NCI-H82 treated with DMSO at 0.1 percent for 48 hours (cell line): ENCODE measurements around the gene STK40.

Experiments
- DNase-seq: peaks from one replicate; lab custom pipeline; 2025; ENCODE audit not compliant: unreplicated experiment; lab: John Stamatoyannopoulos, UW

The STK40 gene

DNA sequence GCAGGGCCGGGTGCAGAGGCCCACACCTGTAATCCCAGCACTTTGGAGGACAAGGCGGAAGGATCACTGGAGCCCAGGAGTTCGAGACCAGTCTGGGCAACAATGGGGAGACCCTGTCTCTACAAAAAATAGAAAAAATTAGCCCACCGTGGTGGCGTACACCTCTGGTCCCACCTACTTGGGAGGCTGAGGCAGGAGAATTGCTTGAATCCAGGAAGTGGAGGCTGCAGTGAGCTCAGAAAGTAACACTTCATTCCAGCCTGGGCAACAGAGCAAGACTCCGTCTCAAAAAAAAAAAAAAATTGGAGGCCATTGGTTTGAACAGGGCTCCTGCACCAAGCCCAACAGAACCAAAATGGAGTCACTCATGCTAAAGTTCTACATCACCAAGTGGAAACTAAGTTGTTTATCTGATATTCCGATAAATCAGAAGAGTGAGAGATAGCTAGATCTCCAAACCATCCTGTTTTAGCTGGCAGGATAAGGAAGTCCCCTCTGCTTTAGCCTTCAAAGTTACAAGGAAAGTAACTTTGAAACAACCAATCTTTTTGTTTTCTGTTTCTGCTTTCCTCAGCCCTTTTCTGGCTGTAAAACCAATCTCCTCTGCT lies 12.8 kb upstream of the STK40 start:
- DNase-seq: no peak

DNA sequence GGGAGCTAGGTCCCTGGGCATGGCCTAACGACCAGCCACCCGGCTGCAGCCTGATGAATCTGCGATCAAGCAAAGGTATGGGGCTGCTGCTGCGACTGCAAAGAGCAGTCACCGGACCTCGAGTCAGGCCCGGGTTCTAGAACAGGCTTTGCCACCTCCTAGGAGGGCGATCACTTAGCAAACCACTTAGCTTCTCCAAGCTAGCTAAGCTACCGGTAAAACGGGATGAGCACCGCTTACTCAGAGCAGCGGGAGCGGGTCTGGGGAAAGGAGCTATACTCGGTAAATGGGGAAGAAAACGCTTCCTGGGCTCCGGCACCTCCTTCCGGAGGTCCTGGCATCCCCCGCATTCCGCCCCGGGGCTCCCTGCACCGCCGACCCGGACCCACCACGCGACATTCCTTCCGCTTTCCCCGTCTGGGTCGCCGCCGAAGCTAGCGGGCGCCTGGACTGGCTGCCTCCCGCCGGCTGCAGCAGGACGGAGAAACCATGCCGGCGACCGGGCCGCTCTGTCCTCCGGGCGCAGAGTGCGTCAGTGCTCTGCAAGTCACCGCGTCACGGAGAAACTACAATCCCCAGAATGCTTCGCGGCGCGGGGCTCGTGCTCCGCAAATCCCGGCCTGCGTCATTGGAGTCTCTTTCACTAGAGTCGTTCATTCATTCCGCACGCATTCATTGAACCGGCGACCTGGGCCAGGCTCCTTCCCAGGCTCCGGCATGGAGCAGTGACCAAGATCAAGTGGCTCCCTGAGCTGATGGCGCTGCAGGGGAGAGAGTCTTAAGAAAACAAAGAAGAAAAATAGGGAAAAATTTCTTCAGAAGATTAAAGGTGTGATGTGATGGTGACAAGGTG lies 11.9 kb upstream of the STK40 start, which contains the start of gene LSM10:
Gene LSM10, minus strand, starts transcription at position 531 of the 853 bp plus-strand sequence. CDS start 3,779 bp downstream, outside the sequence.
- peak; percentile 76 for DNase-seq

DNA sequence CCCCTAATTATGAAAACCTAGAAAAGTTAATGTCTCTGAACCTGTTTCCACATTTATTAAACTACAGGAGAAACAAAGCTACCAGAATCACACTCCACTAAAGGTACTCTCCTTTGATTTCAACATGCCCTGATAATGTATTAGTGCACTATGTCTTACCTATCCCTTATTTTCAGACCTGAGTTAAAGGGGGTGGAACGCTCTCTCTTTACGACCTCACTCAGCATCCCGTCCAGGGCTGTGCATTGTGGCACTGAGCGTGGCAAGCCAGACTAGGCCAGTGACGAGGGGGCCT lies 11.3 kb upstream of the STK40 start:
- DNase-seq: no peak

DNA sequence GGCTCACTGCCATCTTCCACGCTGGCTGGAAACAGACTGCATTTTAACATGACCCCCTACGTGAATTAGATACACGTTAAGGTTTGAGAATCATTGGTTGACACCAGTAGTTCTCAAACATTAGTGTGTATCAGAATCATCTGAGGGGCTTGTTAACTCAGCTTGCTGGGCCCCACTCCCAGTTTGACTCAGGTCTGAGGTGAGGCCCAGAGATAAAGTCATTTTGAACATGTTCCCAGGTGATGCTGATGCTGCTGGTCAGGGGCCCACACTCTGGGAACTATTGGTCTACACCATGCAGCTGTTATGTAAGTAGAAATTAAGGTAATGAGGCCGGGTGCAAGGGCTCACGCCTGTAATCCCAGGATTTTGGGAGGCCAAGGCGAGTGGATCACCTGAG lies 10.6 kb upstream of the STK40 start:
- no peak for DNase-seq

DNA sequence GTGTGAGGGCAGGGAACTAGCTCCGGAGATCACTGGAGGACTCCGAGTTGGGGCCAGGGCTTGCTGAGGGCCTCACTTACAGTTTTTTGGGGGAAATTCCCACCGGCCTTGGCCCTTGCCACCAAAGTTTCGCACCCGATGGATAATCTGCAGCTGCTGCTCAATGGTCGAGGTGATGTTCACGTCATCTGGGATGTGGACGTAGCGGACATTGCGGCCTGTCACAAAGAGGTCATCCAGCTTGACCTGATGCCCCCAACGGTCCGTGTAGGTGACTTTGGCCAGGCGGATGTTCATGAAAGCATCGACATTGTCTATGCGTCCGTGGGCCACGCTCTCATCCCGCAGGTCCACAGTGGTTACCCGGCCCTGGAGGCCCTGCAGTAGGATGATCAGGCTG lies 8.0 kb upstream of the STK40 start:
- DNase-seq: no peak

DNA sequence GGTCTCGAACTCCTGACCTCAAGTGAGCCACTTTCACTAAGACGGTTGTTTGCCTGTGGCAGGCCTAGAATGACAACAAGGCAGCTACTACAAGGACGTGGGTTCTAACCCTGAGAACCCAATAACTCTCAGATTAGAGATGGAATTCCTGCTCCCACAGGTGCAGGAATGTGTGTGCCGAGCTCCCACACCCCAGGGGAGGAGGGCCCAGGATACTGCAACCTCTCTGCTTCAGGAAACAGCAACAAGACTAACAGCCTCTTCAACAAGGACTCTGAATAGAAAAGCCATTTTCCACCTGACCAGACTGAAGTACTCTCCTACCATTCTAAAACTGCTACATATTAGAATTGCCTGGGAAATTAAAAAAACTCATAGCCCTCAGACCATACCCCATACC lies 7.1 kb upstream of the STK40 start:
- DNase-seq: no peak

DNA sequence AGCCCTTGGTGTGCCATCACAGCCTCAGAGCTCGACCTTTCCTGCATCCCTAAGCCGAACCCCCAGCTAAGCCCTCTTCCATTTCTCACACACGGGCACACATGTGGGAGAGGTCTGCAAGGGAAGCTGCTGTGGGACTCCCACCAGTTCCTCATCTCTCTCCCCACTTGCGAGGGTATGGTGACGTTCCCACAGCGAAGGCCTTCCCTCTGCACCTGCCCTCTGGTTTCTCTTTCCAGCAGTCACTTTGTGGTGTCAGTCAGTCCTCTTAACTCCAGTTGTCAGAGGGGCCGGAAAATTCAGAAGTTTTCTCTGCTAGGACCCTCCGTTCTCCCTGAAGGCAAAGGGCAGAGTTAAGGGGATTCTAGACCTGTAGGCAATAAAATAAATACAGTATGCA lies 5.5 kb upstream of the STK40 start:
- DNase-seq: no peak

DNA sequence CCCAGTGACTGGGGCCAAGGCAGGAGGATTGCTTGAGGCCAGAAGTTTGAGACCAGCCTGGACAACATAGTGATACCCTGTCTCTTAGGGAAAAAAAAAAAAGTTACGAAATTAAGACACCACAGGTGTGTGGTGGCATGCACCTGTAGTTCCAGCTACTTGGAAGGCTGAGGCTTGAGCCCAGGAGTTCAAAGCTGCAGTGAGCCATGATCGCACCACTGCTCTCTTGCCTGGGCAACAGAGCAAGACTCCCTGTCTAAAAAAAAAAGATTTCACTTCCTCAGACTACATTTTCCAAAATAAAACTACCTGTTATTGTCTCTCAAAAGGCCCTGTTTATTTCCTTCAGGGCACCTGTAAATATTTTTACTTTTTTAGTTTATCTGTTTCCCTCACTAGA lies 4.7 kb upstream of the STK40 start:
- no peak for DNase-seq

DNA sequence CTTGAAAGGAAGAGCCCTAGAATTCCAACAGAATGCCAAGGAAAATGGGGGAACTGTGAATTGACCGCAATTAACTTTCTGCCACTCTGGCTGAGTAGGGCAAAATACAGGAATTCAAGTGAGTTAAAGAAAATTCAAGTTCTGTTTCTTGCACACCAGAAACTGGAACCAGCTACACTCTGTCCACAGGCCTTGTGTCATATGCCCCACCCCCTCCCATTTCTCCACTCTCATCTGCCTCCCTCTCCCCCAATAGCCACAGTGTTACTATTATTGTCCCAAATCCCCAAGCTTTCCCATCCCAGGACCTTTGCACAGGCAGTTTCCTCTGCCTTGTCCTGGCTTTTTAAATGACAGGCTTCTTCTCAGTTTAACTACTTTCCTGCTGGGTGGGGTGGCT lies 4.3 kb upstream of the STK40 start:
- no peak for DNase-seq

DNA sequence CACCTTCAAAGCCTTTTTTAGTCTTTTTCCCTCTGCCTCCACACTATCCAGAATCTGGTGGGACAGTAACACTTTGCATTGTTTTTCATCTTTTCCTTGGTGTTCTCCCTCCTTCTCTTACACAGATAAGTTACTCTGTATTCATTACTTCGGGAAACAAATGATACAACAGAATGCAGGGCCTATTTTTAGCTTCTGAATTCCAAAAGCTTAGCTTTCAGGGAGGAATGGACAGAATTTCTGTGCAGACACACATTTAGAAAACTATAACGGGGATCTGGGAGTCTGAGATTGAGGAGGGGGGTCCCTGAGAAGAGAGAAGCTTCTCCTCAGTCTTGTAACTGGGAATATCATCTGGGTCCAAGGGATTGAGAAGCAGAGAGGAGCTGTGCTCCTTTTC lies 3.5 kb upstream of the STK40 start:
- no peak for DNase-seq

DNA sequence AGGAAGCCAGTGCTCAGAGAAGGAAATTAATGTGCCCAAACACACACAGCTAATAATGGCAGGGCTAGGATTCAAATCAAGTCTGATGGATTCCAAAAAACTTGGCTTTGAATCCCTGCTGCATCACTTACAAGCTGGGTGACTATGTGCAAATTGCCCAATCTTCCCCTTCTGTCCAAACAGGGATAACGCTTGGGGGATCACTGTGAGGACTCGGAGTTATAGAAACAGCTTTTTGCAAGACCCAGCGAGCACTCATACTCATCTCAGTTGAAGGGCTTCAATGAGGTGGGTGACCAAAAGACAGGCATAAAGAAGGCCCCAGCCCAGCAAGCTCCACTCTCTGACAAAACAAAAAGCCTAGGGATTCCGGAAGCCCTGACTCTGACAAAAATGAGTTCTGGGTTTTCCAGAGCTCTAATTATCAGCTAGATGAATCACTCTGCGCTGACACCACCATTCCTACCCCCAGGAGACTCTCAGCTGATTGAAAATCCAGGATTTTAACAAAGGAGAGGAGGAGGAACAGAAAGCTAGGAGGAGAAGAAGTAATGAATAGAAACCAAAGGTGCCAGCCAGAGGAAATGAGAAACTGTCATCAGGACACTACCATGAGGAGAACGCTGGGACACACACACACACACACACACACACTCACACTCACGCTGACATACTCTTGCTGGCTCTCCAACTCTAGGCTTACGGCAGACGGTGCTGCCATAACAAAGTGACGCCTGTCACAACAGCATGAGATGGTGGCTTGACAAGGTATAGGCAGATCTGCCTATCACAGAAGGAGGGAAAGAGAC lies 1.6 kb upstream of the STK40 start:
- DNase-seq: no peak

DNA sequence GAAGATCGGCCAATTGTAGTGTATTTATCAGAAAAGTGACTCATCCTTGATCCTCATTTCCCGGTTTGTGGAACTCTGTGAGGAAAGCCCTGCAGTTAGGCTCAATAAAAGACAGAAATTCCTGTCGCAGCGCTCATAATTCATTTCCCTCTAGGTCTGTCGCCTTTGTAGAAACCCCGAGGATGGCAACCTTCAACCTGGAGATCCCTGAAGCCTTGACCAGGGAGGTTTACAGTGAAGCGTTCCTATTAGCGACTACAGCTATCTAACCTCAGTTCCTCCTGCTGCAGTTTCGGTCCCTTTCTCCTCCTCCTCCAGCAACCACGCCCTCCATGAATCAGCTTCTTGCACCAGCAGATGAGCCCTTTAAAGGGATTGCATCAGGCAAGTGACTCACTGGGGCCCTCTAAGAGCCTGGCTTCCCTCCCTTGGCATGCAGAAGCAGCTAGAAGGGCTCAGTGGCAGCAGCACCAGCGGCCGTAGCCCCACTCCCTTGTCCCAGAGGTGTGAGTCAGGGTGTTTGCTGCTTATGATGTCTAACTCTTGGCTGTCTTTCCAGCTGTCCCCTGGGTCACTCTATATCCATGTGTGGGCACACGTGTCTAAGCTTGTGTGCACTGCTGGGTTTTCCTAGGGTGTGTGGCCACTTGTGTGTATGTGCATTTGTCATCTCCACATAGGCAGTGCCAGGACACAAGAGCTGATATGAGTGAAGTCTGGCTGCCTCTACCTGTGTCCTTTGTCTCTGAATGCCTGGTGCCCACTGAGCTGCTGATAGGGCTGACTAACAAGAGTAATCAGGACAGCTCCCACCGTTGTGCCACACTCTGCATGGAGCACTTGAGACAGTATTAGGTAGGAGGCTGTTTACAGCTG lies 779 bp upstream of the STK40 start:
- DNase-seq: peak; percentile 84

DNA sequence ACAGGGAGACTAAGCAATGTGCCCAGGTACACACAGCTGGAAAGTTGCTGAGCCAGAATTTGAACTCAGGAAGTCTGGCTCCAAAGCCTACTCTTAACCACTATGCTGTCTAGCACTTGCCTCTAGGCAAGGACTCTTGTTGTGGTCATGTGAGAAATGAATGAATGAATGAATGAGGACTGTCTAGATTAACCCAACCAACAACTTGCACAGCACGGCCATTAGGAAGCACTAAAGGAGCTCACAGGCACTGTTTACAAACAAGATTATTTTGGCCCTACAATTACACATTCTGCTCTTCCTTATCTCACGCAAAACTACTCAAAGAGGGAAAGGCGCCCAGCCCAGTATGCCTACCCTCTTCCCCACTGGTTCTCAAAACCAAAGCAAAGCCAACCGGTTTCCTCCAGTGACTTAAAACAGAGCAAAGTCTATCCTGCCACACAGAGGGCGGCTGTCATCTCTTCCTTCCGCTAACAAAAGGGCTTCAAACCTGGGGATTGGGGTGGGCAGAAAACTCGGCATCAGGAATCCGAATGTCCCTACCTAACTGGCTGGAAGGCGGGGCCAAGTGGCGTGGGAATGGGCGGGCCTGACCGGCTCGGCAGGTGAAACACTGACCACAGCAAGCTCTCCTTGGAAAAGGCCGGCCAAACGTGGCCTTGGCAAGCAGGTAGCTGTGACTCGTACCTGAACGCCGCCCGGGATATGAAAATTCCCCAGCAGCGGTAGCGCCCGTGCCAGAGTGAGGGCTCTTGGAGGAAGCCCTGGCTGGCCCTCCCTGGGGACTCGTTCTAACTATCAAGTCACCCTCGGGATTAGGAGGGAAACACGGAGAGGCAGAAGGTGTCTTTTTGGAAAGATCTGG lies 948 bp downstream of the STK40 start:
- DNase-seq: peak; percentile 44

DNA sequence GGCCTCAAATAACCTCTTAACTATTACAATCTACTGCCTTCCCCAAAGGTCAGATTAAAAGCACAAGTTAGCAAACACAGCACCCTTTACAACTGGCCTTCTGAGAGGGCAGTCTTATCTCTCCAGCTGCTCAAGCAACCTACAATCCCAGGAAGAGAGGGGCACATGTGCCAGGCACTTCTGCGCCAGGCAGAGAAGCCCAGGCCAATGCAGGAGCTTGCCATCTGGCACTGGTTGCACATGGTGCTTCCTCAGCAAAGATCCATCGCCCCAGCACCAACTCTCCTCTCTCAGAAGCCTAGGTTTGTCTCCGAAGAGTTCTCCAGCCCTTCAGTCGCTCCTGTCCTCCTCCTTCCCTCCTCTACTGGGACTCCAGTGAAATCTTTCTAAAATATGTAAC lies 2.5 kb downstream of the STK40 start:
- no peak for DNase-seq

DNA sequence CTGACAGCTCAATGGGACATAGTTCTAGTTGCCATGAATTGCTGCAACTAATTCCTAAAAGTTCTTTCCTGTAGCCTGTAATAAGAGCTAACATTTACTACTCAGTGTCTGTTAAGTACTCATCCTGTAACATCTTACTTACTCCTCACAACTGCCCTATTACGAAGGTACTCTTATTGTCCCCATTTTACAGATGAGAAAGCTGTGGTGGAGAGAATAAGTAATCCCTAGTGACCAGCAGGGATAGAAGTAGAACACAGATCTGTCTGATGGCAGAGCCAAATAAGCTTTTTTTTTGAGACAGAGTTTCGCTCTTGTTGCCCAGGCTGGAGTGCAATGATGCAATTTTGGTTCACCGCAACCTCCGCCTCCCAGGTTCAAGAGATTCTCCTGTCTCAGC lies 3.1 kb downstream of the STK40 start:
- no peak for DNase-seq

DNA sequence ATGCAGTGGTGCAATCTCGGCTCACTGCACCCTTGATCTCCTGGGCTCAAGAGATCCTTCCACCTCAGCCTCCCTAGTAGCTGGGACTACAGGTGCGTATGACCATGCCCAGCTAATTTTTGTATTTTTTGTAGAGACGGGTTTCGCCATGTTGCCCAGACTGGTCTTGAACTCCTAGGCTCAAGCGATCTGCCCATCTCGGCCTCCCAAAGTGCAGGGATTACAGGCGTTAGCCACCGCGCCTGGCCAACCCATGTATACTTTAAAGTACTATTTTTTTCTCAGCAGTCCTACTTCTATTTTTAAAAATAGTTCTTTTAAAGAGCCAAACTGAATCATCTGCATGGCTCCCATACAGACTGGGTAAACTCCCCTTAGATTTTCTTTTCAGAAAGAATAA lies 3.5 kb downstream of the STK40 start:
- no peak for DNase-seq

DNA sequence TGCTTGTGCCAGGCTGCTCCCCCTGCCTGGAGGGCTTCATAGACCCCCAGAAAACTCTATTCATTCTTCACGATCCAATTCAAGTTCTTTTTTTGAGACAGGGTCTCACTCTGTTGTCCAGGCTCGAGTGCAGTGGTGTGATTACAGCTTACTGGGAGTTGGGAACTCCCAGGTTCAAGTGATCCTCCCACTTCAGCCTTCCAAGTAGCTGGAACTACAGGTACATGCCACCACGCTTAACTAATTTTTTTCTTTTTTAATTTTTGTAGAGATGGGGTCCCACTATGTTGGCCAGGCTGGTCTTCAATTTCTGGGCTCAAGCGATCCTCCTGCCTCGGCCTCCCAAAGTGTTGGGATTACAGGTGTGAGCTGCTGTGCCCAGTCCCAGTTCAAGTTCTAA lies 4.3 kb downstream of the STK40 start:
- DNase-seq: no peak

DNA sequence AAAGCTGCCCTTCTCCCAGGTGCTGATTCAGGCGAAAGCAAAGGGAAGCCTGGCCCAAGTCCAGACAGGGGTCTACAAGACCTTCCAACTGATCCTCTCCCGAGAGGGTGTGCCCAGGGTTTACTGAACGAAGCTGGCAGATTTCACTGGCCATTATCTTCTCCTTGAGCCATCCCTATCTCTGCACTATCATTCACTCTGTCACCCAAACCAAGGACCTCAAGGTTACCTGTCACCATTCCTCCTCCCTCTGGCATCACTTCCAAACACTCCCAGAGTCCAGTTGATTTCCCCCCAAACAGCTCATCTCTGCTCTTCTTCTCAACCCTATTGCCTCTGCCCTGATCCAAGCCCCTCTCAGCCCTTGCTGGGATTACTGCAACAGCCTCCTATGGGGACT lies 4.9 kb downstream of the STK40 start:
- no peak for DNase-seq

DNA sequence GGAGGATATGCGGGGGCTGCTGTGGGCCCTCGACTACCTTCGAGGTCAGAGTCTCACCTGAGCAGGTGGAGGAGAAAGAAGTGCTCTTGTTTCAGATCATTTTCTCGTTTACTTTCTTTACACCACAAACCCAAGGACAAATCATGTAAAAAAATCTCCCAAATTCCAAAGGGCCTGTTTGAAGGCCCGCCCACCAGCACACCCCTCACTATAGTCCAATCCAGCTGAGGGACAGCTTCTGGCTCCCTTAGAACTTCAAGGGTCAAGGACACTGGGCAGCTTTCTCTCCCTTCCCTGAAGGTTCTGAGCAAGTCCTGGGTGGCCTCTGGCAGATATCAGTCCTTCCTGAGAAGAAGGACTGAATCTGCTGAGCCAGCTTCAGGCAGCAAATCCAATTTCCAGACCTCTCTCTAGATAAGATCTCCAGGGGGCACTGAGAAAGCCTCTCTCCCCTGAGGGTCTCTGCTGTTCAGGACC lies 5.5 kb downstream of the STK40 start:
- DNase-seq: no peak
